ENCODE data around the gene EFEMP1.

Gene EFEMP1

GRCh38 chr2:55891671-55892094 is 31.9 kb downstream of the EFEMP1 start:
- no peak for DNase-seq

GRCh38 chr2:55888936-55889335 is 34.6 kb downstream of the EFEMP1 start:
- no peak for DNase-seq

- DNase-seq = no peak
These were observed 35.5 kb downstream of the EFEMP1 start for GRCh38 chr2:55887901-55888624.

GRCh38 chr2:55887351-55887750 is 36.2 kb downstream of the EFEMP1 start:
- no peak for DNase-seq

GRCh38 chr2:55885944-55886281 is 37.7 kb downstream of the EFEMP1 start:
- DNase-seq = no peak

GRCh38 chr2:55885127-55885943 is 38.2 kb downstream of the EFEMP1 start:
- no peak for DNase-seq

- DNase-seq = no peak
These were observed 39.8 kb downstream of the EFEMP1 start for GRCh38 chr2:55883829-55884228.

GRCh38 chr2:55883357-55883756 is 40.2 kb downstream of the EFEMP1 start:
- DNase-seq = no peak

GRCh38 chr2:55882954-55883353 is 40.6 kb downstream of the EFEMP1 start:
- DNase-seq = no peak

GRCh38 chr2:55880416-55881143 is 43.0 kb downstream of the EFEMP1 start:
- no peak for DNase-seq

GRCh38 chr2:55879976-55880375 is 43.6 kb downstream of the EFEMP1 start:
- DNase-seq = no peak

GRCh38 chr2:55877087-55877436 is 46.5 kb downstream of the EFEMP1 start:
- DNase-seq = no peak

- no peak for DNase-seq
These were observed 47.0 kb downstream of the EFEMP1 start for GRCh38 chr2:55876429-55877086.

GRCh38 chr2:55875434-55876135 is 48.0 kb downstream of the EFEMP1 start:
- DNase-seq = no peak

- no peak for DNase-seq
These were observed 49.2 kb downstream of the EFEMP1 start for GRCh38 chr2:55874338-55874737.

- DNase-seq = no peak
These were observed 51.9 kb downstream of the EFEMP1 start for GRCh38 chr2:55871637-55872036.

GRCh38 chr2:55869637-55870325 is 53.8 kb downstream of the EFEMP1 start:
- DNase-seq = no peak

- DNase-seq = no peak
These were observed 58.3 kb downstream of the EFEMP1 start for GRCh38 chr2:55865096-55865835.

- no peak for DNase-seq
These were observed 59.1 kb downstream of the EFEMP1 start for GRCh38 chr2:55864351-55865084.

GRCh38 chr2:55862673-55863390 is 60.8 kb downstream of the EFEMP1 start:
- DNase-seq = no peak

All from SHP77 treated with DMSO at 0.1 percent for 48 hours (cell line).